ENCODE measurements around the gene NELFB. TPM values are rescaled to one million over a fixed set of nuclear protein-coding genes. Genes with fewer than 3 reads are reported as not detected.

The NELFB gene
- total and polyA plus RNA-seq, 2 donors: 20.4 to 38.8 TPM

DNA sequence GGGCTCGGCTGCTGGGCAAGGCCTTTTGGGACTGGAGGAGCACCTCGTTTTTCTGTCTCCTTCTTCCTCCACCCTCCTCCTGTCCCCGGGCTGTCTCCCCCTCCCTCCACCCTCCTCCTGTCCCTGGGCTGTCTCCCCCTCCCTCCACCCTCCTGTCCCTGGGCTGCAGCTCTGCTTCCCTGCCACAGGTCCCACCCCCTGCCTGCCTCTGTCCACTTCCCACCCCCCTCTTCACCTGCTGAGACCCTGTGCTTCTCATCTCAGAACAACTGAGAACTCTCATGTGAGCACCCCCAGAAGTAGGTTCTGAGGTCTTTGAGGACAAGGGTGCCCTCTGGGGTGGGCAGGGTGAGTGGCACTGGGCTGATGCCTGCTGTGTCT is 16.6 kb downstream of the NELFB start:
- H3K27ac ChIP-seq (ENCODE audit: low read depth in 1 of 2, low read length in 1 of 2): peak overlapping the region in 1 of 2 donors; percentile 25

DNA sequence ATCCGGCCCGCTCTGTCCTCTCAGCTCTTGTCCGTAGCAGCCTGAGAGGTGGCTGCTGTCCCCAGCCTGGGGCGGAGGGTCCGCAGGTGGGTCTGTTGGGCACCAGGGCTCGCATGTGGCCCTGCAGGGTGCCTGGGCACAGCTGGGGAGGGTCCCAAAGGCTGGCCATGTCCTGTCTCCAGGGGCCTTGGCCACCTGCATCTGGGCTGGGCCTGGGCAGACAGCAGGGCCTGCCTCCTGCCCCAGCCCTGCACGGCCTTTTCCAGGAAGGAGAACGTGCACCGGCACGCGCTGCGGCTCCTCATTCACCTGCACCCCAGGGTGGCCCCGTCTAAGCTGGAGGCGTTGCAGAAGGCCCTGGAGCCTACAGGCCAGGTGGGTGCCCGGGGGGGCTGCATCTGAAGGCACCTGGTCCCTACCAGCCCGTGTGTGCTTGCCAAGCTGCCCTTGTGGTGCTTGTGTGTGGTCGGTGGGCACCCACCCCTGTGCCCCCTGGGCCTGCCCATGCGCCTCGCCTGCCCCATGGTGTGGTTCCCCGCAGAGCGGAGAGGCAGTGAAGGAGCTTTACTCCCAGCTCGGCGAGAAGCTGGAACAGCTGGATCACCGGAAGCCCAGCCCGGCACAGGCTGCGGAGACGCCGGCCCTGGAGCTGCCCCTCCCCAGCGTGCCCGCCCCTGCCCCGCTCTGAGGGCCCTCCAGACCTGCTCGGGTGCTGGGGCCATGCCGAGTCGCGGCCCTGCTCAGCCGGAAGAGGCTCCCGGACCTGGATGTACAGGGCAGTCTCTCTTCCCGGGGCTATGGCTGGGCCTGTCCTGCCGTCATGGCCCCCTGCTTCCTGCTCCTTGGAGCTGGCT is 17.3 kb downstream of the NELFB start:
- 93% methylated on average over 39 of the region's 39 CpGs for WGBS
- Histone ChIP-seq H3K27ac (ENCODE audit: low read depth in 1 of 2, low read length in 1 of 2) (no peak overlapping the region), H3K4me3 (ENCODE audit: low read length in 2 of 2) (no peak overlapping the region), H3K4me1 (ENCODE audit: control insufficient read depth in 2 of 2, insufficient read depth in 2 of 2, low read length in 2 of 2) (peaks cover 17 to 40% of the 10 kb centered on the region in 2 donors), H3K27me3 (ENCODE audit: control insufficient read depth in 2 of 2, insufficient read depth in 1 of 2, low read length in 1 of 2) (peaks cover 32 to 71% of the 10 kb centered on the region in 2 donors), H3K9me3 (ENCODE audit: control insufficient read depth in 2 of 2, insufficient read depth in 1 of 2, low read length in 1 of 2) (peaks cover 0 to 6% of the 10 kb centered on the region in 2 donors), H3K36me3 (ENCODE audit: control insufficient read depth in 2 of 2, insufficient read depth in 2 of 2, low read length in 1 of 2) (peaks cover 30 to 50% of the 10 kb centered on the region in 2 donors)
- DNase-seq (ENCODE audit: low read depth in 6 of 9, low spot score in 9 of 9): no peak

More for the DNA sequence above, 16.6 kb downstream of the NELFB start:
- 4% methylated on average over 3 of the region's 3 CpGs for WGBS
- H3K36me3 ChIP-seq (ENCODE audit: control insufficient read depth in 2 of 2, insufficient read depth in 2 of 2, low read length in 1 of 2): peaks cover 35 to 57% of the 10 kb centered on the region in 2 donors
- no peaks in the 10 kb centered on the region for H3K9me3 ChIP-seq (ENCODE audit: control insufficient read depth in 2 of 2, insufficient read depth in 1 of 2, low read length in 1 of 2)
- peaks cover 17 to 32% of the 10 kb centered on the region in 2 donors for H3K4me1 ChIP-seq (ENCODE audit: control insufficient read depth in 2 of 2, insufficient read depth in 2 of 2, low read length in 2 of 2)
- H3K27me3 ChIP-seq (ENCODE audit: control insufficient read depth in 2 of 2, insufficient read depth in 1 of 2, low read length in 1 of 2): peaks cover 26 to 65% of the 10 kb centered on the region in 2 donors
- DNase-seq (ENCODE audit: low read depth in 6 of 9, low spot score in 9 of 9): no peak
- H3K4me3 ChIP-seq (ENCODE audit: low read length in 2 of 2): no peak overlapping the region

DNA sequence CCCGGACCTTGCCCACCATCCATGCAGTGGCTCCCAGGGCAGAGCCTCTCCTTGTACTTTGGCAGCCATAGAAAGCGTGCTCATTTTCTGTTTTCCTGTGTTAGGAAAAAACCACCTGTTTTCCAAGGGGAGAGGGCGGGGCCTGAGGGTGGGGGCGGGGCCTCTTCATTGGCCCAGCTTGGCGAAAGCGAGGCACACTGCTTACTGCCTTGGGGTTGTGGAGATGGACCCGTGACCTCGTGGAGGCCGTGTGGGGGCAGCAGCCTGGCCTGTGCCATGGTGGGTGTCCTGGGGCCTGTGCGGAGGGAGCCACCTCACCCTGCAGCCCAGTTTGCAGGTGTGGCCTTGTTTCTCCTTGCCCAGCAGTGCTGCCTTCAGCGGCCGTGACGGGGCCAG is 18.0 kb downstream of the NELFB start:
- Histone ChIP-seq H3K4me1 (ENCODE audit: control insufficient read depth in 2 of 2, insufficient read depth in 2 of 2, low read length in 2 of 2) (peaks cover 17 to 46% of the 10 kb centered on the region in 2 donors), H3K27ac (ENCODE audit: low read depth in 1 of 2, low read length in 1 of 2) (no peak overlapping the region)

DNA sequence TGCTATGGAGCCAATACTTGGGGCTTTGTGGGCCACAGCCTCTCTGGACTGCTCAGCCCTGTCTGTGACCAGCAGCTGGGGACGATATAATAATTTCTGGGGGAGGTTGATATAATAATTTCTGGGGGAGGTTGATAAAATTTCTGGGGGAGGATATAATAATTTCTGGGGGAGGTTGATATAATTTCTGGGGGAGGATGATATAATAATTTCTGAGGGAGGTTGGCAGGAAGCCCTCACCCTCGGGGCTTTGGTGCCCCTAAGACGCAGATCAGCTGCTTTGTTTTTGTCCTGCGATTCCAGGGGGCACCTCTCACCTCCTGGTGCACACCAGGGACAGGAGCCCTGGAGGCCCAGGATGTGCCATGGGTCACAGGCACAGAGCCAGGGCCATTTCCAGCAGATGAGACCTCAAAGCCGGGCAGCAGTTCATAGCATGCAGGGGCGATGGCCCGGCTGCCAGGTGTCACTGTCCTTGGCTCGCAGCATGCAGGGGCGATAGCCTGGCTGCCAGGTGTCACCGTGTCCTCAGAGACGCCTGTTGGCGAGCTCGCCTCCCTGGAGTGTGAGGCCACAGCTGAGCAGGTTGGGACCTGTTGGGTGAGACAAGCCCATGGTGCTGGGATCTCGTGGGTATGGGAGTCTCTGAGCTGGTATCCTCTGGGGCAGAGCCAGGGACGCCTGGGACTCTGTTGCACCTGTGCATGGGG is 18.6 kb downstream of the NELFB start:
- Histone ChIP-seq H3K4me3 (ENCODE audit: low read length in 2 of 2) (no peak overlapping the region), H3K27ac (ENCODE audit: low read depth in 1 of 2, low read length in 1 of 2) (no peak overlapping the region), H3K36me3 (ENCODE audit: control insufficient read depth in 2 of 2, insufficient read depth in 2 of 2, low read length in 1 of 2) (peaks cover 26 to 38% of the 10 kb centered on the region in 2 donors), H3K9me3 (ENCODE audit: control insufficient read depth in 2 of 2, insufficient read depth in 1 of 2, low read length in 1 of 2) (peaks cover 3 to 7% of the 10 kb centered on the region in 2 donors), H3K27me3 (ENCODE audit: control insufficient read depth in 2 of 2, insufficient read depth in 1 of 2, low read length in 1 of 2) (peaks cover 43 to 77% of the 10 kb centered on the region in 2 donors), H3K4me1 (ENCODE audit: control insufficient read depth in 2 of 2, insufficient read depth in 2 of 2, low read length in 2 of 2) (peaks cover 17 to 46% of the 10 kb centered on the region in 2 donors)
- WGBS: 88% methylated on average over 15 of the region's 15 CpGs
- DNase-seq (ENCODE audit: low read depth in 6 of 9, low spot score in 9 of 9): no peak

More for the DNA sequence above, 18.0 kb downstream of the NELFB start:
- H3K9me3 ChIP-seq (ENCODE audit: control insufficient read depth in 2 of 2, insufficient read depth in 1 of 2, low read length in 1 of 2): peaks cover 0 to 6% of the 10 kb centered on the region in 2 donors
- H3K36me3 ChIP-seq (ENCODE audit: control insufficient read depth in 2 of 2, insufficient read depth in 2 of 2, low read length in 1 of 2): peaks cover 30 to 45% of the 10 kb centered on the region in 2 donors
- H3K4me3 ChIP-seq (ENCODE audit: low read length in 2 of 2): no peak overlapping the region
- WGBS: 98% methylated on average over 13 of the region's 13 CpGs
- DNase-seq (ENCODE audit: low read depth in 6 of 9, low spot score in 9 of 9): no peak
- peaks cover 37 to 74% of the 10 kb centered on the region in 2 donors for H3K27me3 ChIP-seq (ENCODE audit: control insufficient read depth in 2 of 2, insufficient read depth in 1 of 2, low read length in 1 of 2)

DNA sequence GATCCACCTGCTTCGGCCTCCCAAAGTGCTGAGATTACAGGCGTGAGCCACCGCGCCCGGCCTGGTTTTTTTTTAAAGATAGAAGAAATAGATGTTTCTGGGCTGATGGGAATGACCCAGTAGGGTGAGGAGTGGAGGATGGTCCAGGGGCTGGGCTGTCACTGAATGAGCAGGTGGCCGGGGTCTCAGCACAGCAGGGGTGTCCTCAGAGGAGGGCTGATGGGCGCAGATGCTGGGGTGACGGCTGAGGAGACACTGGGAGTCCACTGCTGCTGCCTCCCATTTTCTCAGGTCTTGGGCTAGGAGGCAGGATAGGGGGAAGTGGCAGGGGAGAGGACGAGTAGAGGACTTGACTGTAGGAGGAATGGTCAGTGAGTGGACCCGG is 20.1 kb downstream of the NELFB start:
- H3K4me3 ChIP-seq (ENCODE audit: low read length in 2 of 2): no peak overlapping the region
- peaks cover 7 to 11% of the 10 kb centered on the region in 2 donors for H3K9me3 ChIP-seq (ENCODE audit: control insufficient read depth in 2 of 2, insufficient read depth in 1 of 2, low read length in 1 of 2)
- peaks cover 21 to 25% of the 10 kb centered on the region in 2 donors for H3K36me3 ChIP-seq (ENCODE audit: control insufficient read depth in 2 of 2, insufficient read depth in 2 of 2, low read length in 1 of 2)
- no peak overlapping the region for H3K27ac ChIP-seq (ENCODE audit: low read depth in 1 of 2, low read length in 1 of 2)
- peaks cover 42 to 81% of the 10 kb centered on the region in 2 donors for H3K27me3 ChIP-seq (ENCODE audit: control insufficient read depth in 2 of 2, insufficient read depth in 1 of 2, low read length in 1 of 2)
- DNase-seq (ENCODE audit: low read depth in 6 of 9, low spot score in 9 of 9): no peak
- peaks cover 17 to 46% of the 10 kb centered on the region in 2 donors for H3K4me1 ChIP-seq (ENCODE audit: control insufficient read depth in 2 of 2, insufficient read depth in 2 of 2, low read length in 2 of 2)
- 93% methylated on average over 10 of the region's 10 CpGs for WGBS

DNA sequence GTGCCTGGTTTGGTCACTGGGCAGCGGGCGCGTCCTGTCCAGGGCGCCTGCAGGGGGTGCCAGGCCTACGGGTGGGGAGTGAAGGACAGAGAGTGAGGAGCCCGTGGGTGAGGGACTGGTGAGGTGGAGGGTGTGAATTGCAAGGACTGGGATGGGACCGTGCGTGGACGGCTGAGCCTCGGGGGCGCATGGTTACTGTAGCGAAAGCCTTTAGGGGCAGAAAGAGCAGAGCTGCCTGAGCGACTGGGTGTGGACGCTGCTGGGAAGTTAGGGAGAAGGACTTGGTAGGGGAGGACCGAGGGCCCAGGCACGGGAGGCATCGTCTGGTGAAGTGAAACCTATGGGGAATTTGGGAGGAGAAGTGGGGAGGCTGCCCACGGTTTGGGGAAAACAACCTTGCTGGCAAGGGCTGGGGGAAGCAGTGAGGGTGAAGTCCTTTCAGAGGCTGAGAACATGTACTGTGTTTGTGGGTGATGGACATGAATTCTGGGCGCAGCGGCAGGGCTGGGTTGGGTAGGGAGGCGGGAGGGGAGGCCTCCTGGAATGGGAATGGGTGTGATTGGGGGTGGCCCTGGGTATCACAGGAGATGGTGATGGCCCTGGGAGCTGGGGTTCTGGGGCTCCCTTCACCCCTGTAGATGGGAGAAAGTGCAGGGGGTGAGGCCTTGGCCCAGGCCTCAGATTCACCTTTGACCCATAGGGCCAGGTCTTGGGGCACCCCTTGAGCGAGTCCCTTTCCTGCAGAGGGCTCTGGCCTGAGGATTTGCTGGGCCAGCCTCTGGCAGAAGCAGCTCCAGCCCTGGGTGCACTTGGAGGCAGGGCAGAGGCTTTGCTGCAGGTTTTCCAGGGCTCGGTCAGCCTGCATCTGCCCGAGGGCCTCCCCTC is 20.7 kb downstream of the NELFB start:
- H3K27me3 ChIP-seq (ENCODE audit: control insufficient read depth in 2 of 2, insufficient read depth in 1 of 2, low read length in 1 of 2): peaks cover 48 to 83% of the 10 kb centered on the region in 2 donors
- no peak overlapping the region for H3K27ac ChIP-seq (ENCODE audit: low read depth in 1 of 2, low read length in 1 of 2)
- H3K9me3 ChIP-seq (ENCODE audit: control insufficient read depth in 2 of 2, insufficient read depth in 1 of 2, low read length in 1 of 2): peaks cover 7 to 11% of the 10 kb centered on the region in 2 donors
- WGBS: 96% methylated on average over 24 of the region's 24 CpGs
- peaks cover 16 to 48% of the 10 kb centered on the region in 2 donors for H3K4me1 ChIP-seq (ENCODE audit: control insufficient read depth in 2 of 2, insufficient read depth in 2 of 2, low read length in 2 of 2)
- DNase-seq (ENCODE audit: low read depth in 6 of 9, low spot score in 9 of 9): no peak
- H3K36me3 ChIP-seq (ENCODE audit: control insufficient read depth in 2 of 2, insufficient read depth in 2 of 2, low read length in 1 of 2): peaks cover 21 to 24% of the 10 kb centered on the region in 2 donors
- H3K4me3 ChIP-seq (ENCODE audit: low read length in 2 of 2): no peak overlapping the region

DNA sequence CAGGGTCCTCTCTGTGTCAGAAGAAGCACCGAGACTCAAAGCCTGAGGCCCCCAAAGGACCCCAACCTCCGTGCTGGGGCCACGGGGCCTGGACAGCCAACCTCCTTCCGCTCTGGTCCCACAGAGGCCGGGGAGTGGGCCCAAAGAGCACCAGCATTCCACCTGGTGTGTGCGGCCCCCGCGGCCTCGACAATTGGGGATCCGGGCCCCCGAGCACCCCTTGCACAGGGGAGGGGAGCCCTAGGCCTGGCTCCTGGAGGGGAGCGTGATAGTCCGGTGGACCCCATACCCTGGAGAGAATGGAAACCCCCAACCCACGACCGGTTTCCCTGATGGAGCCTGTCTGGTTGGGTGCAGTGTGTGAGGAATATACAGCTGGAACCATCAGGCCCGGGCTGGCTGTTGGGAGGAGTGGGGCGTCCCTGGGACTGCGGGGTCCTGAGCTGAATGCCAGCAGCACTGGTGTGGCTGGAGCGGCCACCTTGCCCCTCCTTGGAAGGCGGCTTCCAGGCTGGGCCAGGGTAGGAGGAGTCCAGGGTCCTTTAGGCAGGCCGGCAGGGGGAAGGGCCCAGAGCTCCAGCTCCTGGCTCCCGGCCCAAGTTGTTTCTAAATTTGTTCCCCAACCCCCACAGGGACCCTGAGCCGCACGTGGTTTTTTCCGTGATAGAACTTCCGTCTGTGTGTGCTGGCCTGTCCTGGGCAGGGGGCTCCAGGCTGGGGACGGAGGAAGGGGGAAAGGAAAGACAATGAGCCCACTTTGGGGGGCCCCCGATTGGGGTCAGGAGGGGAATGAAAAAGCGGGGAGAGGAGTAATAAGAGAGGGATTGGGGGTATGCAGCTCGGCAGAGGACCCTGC is 21.6 kb downstream of the NELFB start:
- Histone ChIP-seq H3K27me3 (ENCODE audit: control insufficient read depth in 2 of 2, insufficient read depth in 1 of 2, low read length in 1 of 2) (peaks cover 57 to 90% of the 10 kb centered on the region in 2 donors), H3K4me1 (ENCODE audit: control insufficient read depth in 2 of 2, insufficient read depth in 2 of 2, low read length in 2 of 2) (peaks cover 7 to 39% of the 10 kb centered on the region in 2 donors), H3K9me3 (ENCODE audit: control insufficient read depth in 2 of 2, insufficient read depth in 1 of 2, low read length in 1 of 2) (peaks cover 7 to 11% of the 10 kb centered on the region in 2 donors), H3K4me3 (ENCODE audit: low read length in 2 of 2) (no peak overlapping the region), H3K36me3 (ENCODE audit: control insufficient read depth in 2 of 2, insufficient read depth in 2 of 2, low read length in 1 of 2) (peaks cover 21 to 22% of the 10 kb centered on the region in 2 donors), H3K27ac (ENCODE audit: low read depth in 1 of 2, low read length in 1 of 2) (peak overlapping the region in 1 of 2 donors; percentile 10)
- 58% methylated on average over 30 of the region's 30 CpGs for WGBS
- no peak for DNase-seq (ENCODE audit: low read depth in 6 of 9, low spot score in 9 of 9)

All from thymus (tissue), 11 donors.